ENCODE measurements around the gene GNA15. TPM values are rescaled to one million over a fixed set of nuclear protein-coding genes. Genes with fewer than 3 reads are reported as not detected.

Gene GNA15
- total RNA-seq, 4 donors from 2014 or later: 5.3 to 18.5 (median 8.4) TPM

DNA sequence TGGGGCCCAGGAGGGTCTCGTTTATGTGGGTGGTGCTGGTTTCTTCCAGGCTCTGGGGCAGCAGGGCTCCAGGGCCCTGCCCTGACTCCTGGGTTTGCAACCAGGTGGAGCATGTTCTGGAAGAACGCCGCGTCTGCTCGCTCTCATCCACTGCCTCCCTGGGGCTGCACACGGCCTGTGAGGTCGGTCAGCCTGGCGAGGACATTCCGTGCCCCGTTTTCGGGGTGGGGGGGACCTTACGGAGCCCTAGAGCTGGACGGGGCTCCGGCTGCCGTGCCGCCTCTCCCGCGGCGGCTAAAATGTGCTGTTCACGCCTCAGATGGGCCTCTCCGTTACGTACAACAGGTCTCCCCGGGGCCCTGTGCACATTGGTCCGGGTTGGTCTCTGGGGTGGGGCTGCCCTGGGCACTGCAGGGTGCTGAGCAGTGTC lies 38.4 kb upstream of the GNA15 start:
- TF ChIP-seq CTCF (IDR thresholded peaks at IDR 0.05; ENCODE audit: low read depth): no peak

DNA sequence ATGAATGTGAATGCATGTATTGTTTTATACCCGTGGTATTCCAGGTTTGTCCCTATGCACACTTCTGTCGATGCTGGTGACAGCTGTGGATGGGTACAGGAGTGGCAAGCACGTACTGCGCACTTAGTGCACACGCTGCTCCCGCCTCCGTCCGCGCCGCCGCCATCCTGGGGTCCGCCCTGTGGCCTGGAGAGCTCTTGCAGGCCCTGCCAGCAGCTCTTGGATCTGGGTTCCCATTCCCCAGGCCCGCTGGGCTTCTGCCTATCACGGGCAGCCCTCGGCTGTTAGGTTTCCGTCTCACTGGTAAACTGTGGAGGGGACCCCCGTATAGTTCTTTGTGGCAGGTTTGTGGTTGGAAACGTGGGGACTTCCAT lies 37.7 kb upstream of the GNA15 start:
- TF ChIP-seq CTCF (IDR thresholded peaks at IDR 0.05; ENCODE audit: low read depth): no peak

DNA sequence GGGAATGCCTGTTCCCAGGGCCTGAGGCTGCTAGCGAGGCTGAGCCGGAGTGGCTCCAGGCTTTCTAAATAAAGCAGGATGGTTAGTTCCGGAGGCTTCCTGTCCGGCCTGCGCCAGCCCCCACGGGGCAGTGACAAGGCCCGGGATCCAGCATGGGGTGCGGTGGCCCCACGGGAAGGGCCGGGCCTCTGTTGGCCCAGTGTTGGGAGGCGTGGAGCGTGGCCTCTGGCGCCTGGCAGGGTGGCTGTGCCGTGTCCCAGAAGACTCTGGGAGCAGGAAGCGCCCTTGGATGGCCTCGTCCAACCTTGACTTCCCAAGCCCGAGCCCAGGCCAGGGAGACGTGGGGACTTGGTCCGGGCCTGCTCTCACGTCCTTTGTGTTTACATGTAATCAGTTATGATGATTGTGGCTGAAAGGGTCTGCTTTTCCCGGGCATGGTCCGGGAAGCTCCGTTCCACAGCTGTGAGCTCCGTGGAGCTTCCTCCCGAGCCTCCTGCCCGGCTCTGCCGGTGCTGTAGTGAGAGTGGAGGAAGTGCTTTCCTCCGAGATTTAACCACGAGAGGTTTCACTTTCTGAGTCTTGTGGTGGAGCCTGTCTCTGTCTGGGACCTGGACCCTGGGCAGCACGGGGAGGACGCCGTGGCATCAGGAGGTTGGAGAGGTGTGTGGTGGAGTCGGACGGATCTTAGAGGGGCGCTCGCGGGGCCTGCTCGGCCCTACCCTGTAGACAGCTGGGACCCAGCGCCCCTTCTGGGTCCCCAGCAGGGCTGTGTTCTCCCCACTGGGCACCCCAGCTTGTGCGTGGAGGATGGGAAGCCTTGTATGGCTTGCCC lies 37.1 kb upstream of the GNA15 start:
- TF ChIP-seq CTCF (IDR thresholded peaks at IDR 0.05; ENCODE audit: low read depth): no peak

- TF ChIP-seq CTCF (IDR thresholded peaks at IDR 0.05; ENCODE audit: low read depth): no peak
Observed at GRCh38 chr19:3099347-3100145, 36.3 kb upstream of the GNA15 start.

DNA sequence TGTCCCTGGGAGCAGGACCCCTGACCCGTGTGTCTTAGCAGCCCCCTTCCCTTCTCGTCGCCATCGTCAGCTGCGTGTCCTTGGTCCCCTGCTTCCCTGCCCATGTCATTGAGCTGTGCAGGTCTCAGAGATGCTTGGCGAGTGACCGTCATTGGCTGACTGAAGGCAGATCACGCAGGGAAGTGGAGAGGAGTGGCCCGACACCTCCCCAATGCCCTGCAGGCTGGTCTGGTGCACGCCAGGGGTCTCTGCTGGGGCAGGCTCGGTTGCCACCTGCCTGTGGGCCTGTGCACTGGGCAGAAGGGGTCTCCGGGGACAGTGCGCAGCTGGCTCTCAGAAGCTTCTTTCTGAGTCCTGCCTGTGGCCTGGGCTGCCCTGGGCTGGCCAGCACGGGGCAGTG lies 35.5 kb upstream of the GNA15 start:
- TF ChIP-seq CTCF (IDR thresholded peaks at IDR 0.05; ENCODE audit: low read depth): no peak

DNA sequence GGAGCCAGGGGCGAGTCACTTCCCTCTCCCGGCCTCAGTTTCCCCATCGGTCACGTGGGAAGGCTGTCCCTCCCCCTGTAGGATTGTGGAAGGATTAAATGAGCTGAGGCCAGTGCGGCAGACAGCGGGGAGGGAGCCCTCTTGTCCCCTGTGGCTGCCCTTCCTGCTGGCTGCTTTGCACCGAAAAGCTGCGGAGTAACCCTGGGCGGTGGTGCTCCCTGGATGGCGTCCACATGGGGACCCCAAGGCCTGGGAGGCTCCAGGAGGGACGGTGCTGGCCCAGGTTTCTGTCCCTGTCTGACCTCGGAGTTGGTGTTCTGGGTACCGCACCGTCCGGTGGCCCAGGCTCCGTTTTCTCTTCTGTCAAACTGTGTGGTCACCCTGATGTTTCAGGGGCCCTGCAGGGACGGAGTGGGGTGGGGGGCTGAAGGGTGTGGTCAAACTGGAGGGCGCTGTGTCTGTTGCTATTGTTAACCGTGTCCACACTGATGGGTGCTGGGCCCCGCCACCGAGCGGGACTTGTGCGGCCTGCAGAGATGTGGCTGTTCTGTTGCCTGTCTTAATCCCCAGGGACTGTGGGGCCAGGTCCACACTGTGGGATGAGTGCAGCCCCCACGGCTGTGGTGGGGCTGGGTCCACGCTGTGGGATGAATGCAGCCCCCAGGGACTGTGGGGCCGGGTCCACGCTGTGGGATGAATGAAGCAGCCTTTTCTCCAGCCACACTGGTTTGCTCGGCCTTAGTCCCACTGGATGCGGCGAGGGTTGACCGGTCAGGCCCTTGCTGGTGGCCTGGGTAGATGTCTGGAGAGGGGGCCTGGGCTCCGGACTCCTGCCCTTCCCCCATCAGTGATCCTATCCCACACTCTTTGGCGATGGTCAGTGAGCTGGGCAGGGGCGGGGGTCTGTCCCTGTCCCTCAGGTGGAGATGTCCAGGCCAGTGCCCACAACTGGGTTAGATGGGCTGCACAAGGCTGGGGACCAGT lies 34.8 kb upstream of the GNA15 start:
- no peak for TF ChIP-seq CTCF (IDR thresholded peaks at IDR 0.05; ENCODE audit: low read depth)
